Measurements from ENCODE around the gene UNCX.

UNCX gene

GRCh38 chr7:1225441-1226185 lies 7.1 kb upstream of the UNCX start:
- no peak overlapping the region for H2AFZ ChIP-seq (ENCODE audit: low read depth, low read length, severe bottlenecking)
- TF ChIP-seq CTCF (IDR thresholded peaks at IDR 0.05; ENCODE audit: insufficient read depth, low read length, poor library complexity, severe bottlenecking) (peak; percentile 39), EZH2phosphoT487 (conservative IDR thresholded peaks at IDR 0.05; ENCODE audit: low read length) (no peak)

GRCh38 chr7:1226186-1226901 lies 6.3 kb upstream of the UNCX start:
- TF ChIP-seq EZH2phosphoT487 (conservative IDR thresholded peaks at IDR 0.05; ENCODE audit: low read length): no peak
- H3K4me3 ChIP-seq (ENCODE audit: insufficient read depth, low read length, poor library complexity, severe bottlenecking): no peak overlapping the region
- H3K9ac ChIP-seq (ENCODE audit: low read length): no peak overlapping the region
- H3K27me3 ChIP-seq (ENCODE audit: low read length): no peaks in the 10 kb centered on the region
- H3K9me2 ChIP-seq (replicated peaks; ENCODE audit: insufficient read depth, low read length): no peaks in the 10 kb centered on the region
- no peaks in the 10 kb centered on the region for H3K36me3 ChIP-seq (ENCODE audit: low read length)
- no peaks in the 10 kb centered on the region for H3F3A ChIP-seq (ENCODE audit: insufficient read depth)
- no peak overlapping the region for H2AFZ ChIP-seq (ENCODE audit: low read depth, low read length, severe bottlenecking)
- H4K20me1 ChIP-seq (ENCODE audit: low read depth, low read length): no peaks in the 10 kb centered on the region
- H3K4me2 ChIP-seq (ENCODE audit: low read depth, low read length, poor library complexity, severe bottlenecking): no peak overlapping the region
- H3K27ac ChIP-seq (ENCODE audit: low read depth, low read length): no peak overlapping the region
- H3K79me2 ChIP-seq (ENCODE audit: insufficient read depth, low read length): no peaks in the 10 kb centered on the region
- no peaks in the 10 kb centered on the region for H3K9me3 ChIP-seq (ENCODE audit: insufficient read depth, low read length)

More at GRCh38 chr7:1225441-1226185, 7.1 kb upstream of the UNCX start:
- Histone ChIP-seq H3K36me3 (ENCODE audit: low read length) (no peaks in the 10 kb centered on the region), H3K4me2 (ENCODE audit: low read depth, low read length, poor library complexity, severe bottlenecking) (no peak overlapping the region), H3K9me2 (replicated peaks; ENCODE audit: insufficient read depth, low read length) (no peaks in the 10 kb centered on the region), H3K79me2 (ENCODE audit: insufficient read depth, low read length) (no peaks in the 10 kb centered on the region), H3K27ac (ENCODE audit: low read depth, low read length) (no peak overlapping the region), H3K9ac (ENCODE audit: low read length) (no peak overlapping the region), H3K27me3 (ENCODE audit: low read length) (no peaks in the 10 kb centered on the region), H3F3A (ENCODE audit: insufficient read depth) (no peaks in the 10 kb centered on the region), H3K4me3 (ENCODE audit: insufficient read depth, low read length, poor library complexity, severe bottlenecking) (no peak overlapping the region), H4K20me1 (ENCODE audit: low read depth, low read length) (no peaks in the 10 kb centered on the region), H3K9me3 (ENCODE audit: insufficient read depth, low read length) (no peaks in the 10 kb centered on the region)

- Histone ChIP-seq H3K36me3 (ENCODE audit: low read length) (no peaks in the 10 kb centered on the region), H2AFZ (ENCODE audit: low read depth, low read length, severe bottlenecking) (no peak overlapping the region), H3K9me3 (ENCODE audit: insufficient read depth, low read length) (no peaks in the 10 kb centered on the region), H3K27me3 (ENCODE audit: low read length) (no peaks in the 10 kb centered on the region), H4K20me1 (ENCODE audit: low read depth, low read length) (no peaks in the 10 kb centered on the region), H3K4me2 (ENCODE audit: low read depth, low read length, poor library complexity, severe bottlenecking) (no peak overlapping the region), H3K9ac (ENCODE audit: low read length) (no peak overlapping the region), H3F3A (ENCODE audit: insufficient read depth) (no peaks in the 10 kb centered on the region), H3K27ac (ENCODE audit: low read depth, low read length) (no peak overlapping the region), H3K4me3 (ENCODE audit: insufficient read depth, low read length, poor library complexity, severe bottlenecking) (no peak overlapping the region), H3K9me2 (replicated peaks; ENCODE audit: insufficient read depth, low read length) (no peaks in the 10 kb centered on the region), H3K79me2 (ENCODE audit: insufficient read depth, low read length) (no peaks in the 10 kb centered on the region)
- TF ChIP-seq CTCF (IDR thresholded peaks at IDR 0.05; ENCODE audit: insufficient read depth, low read length, poor library complexity, severe bottlenecking) (no peak), EZH2phosphoT487 (conservative IDR thresholded peaks at IDR 0.05; ENCODE audit: low read length) (no peak)
Observed at GRCh38 chr7:1227071-1227804, 5.4 kb upstream of the UNCX start.
